GM18508 (cell line): ENCODE measurements around the gene SOX8.

Experiments
- ATAC-seq: cut with Tn5 transposase; IDR thresholded peaks from one replicate; pipeline ENCODE4 v1.9.1; 2021; ENCODE audit warnings: moderate number of reproducible peaks; ENCODE audit not compliant: insufficient read depth, unreplicated experiment

SOX8 gene

GRCh38 chr16:1002399-1003166, 21.0 kb downstream of the SOX8 start:
- ATAC-seq: no peak

GRCh38 chr16:1003391-1004347, 22.1 kb downstream of the SOX8 start:
- no peak for ATAC-seq

- ATAC-seq: no peak
These were observed 23.7 kb downstream of the SOX8 start for GRCh38 chr16:1005286-1005685.

GRCh38 chr16:1006781-1007180, 25.2 kb downstream of the SOX8 start:
- no peak for ATAC-seq

- no peak for ATAC-seq
These were observed 25.8 kb downstream of the SOX8 start for GRCh38 chr16:1007284-1007850.

GRCh38 chr16:1008085-1008484, 26.5 kb downstream of the SOX8 start:
- ATAC-seq: no peak

GRCh38 chr16:1009358-1010150, 28.0 kb downstream of the SOX8 start:
- no peak for ATAC-seq

GRCh38 chr16:1010251-1010650, 28.7 kb downstream of the SOX8 start:
- ATAC-seq: no peak

- no peak for ATAC-seq
These were observed 29.2 kb downstream of the SOX8 start for GRCh38 chr16:1010815-1011214.

GRCh38 chr16:1011316-1012082, 29.9 kb downstream of the SOX8 start:
- ATAC-seq: no peak

- no peak for ATAC-seq
These were observed 30.6 kb downstream of the SOX8 start for GRCh38 chr16:1012135-1012534.

GRCh38 chr16:1012722-1013592, 31.4 kb downstream of the SOX8 start:
- no peak for ATAC-seq

- ATAC-seq: no peak
These were observed 32.0 kb downstream of the SOX8 start for GRCh38 chr16:1013593-1013900.

- ATAC-seq: no peak
These were observed 32.7 kb downstream of the SOX8 start for GRCh38 chr16:1014221-1014620.

- no peak for ATAC-seq
These were observed 33.4 kb downstream of the SOX8 start for GRCh38 chr16:1014771-1015495.

GRCh38 chr16:1018447-1019198, 37.1 kb downstream of the SOX8 start:
- no peak for ATAC-seq
